HCT116 (cell line): ENCODE measurements around the gene CEP170B.

Experiments used
- CTCF ChIP-seq, 3 experiments: fragments of 200-600 bp in 1 of 3; sonication (generic) in 1 of 3; IDR thresholded peaks in 2 of 3; conservative IDR thresholded peaks in 1 of 3; 2 replicates each; pipeline ENCODE4 v1.5.1; 2012 to 2017; ENCODE audit warnings: low read depth in 2 of 3, low read length in 2 of 3, antibody characterized with exemption in 1 of 3, borderline replicate concordance in 1 of 3, control low read depth in 1 of 3, mild to moderate bottlenecking in 1 of 3, mixed read lengths in 1 of 3, mixed run types in 1 of 3, moderate library complexity in 1 of 3; ENCODE audit not compliant: insufficient read depth in 1 of 3
- EZH2 ChIP-seq: fragments of 200-600 bp; sonication (generic); IDR thresholded peaks from 2 replicates; pipeline ENCODE4 v1.6.1; 2017; ENCODE audit warnings: antibody characterized with exemption, mixed run types
- EZH2phosphoT487 ChIP-seq: fragments of 200-600 bp; IDR thresholded peaks from 2 replicates; pipeline ENCODE4 v1.6.1; 2018; ENCODE audit warnings: antibody characterized with exemption, borderline replicate concordance
- JUND ChIP-seq: IDR thresholded peaks from 2 replicates; pipeline ENCODE4 v1.6.1; 2012
- MAX ChIP-seq: IDR thresholded peaks from 2 replicates; pipeline ENCODE4 v1.6.1; 2012
- POLR2A ChIP-seq: IDR thresholded peaks from 2 replicates; pipeline ENCODE4 v1.7.0; 2011; ENCODE audit warnings: borderline replicate concordance; ENCODE audit not compliant: insufficient read depth, insufficient read length; ENCODE audit errors: extremely low read depth
- POLR2AphosphoS5 ChIP-seq: IDR thresholded peaks from 2 replicates; pipeline ENCODE4 v1.6.1; 2011; ENCODE audit warnings: mild to moderate bottlenecking, low read depth, low read length, moderate library complexity
- REST ChIP-seq: IDR thresholded peaks from 2 replicates; pipeline ENCODE4 v1.6.1; 2012; ENCODE audit warnings: low read depth
- SIN3A ChIP-seq: IDR thresholded peaks from 2 replicates; pipeline ENCODE4 v1.6.1; 2012; ENCODE audit warnings: low read depth
- SRF ChIP-seq: IDR thresholded peaks from 2 replicates; pipeline ENCODE4 v1.6.1; 2012; ENCODE audit warnings: low read depth
- TCF7L2 ChIP-seq: IDR thresholded peaks from 2 replicates; pipeline ENCODE4 v1.7.0; 2011; ENCODE audit warnings: borderline replicate concordance, inconsistent platforms; ENCODE audit not compliant: insufficient read depth, insufficient read length; ENCODE audit errors: extremely low read depth
- YY1 ChIP-seq: IDR thresholded peaks from 2 replicates; pipeline ENCODE4 v1.6.1; 2011; ENCODE audit warnings: low read length, low read depth, moderate library complexity, mild to moderate bottlenecking; ENCODE audit not compliant: insufficient replicate concordance; ENCODE audit errors: extremely low read depth
- ZBTB33 ChIP-seq: IDR thresholded peaks from 2 replicates; pipeline ENCODE4 v1.6.1; 2011; ENCODE audit warnings: mild to moderate bottlenecking, low read length, moderate library complexity; ENCODE audit not compliant: insufficient replicate concordance; ENCODE audit errors: extremely low read depth

GRCh38 chr14:104887623-104888488 lies 22.8 kb downstream of the CEP170B start:
- no peak for TF ChIP-seq MAX
- no peak for TF ChIP-seq SRF
- TF ChIP-seq CTCF (IDR thresholded peaks at IDR 0.05 in 2 of 3, conservative IDR thresholded peaks at IDR 0.05 in 1 of 3; ENCODE audit: borderline replicate concordance in 1 of 3, insufficient read depth in 1 of 3, low read depth in 2 of 3, low read length in 2 of 3), result no peak
- no peak for TF ChIP-seq POLR2AphosphoS5
- TF ChIP-seq POLR2A, result no peak
- TF ChIP-seq REST, result no peak
- TF ChIP-seq ZBTB33, result no peak
- TF ChIP-seq TCF7L2, result no peak
- no peak for TF ChIP-seq JUND
- no peak for TF ChIP-seq EZH2
- no peak for TF ChIP-seq EZH2phosphoT487
- no peak for TF ChIP-seq YY1
- no peak for TF ChIP-seq SIN3A
